ENCODE data around the gene NUP214.

DNA sequence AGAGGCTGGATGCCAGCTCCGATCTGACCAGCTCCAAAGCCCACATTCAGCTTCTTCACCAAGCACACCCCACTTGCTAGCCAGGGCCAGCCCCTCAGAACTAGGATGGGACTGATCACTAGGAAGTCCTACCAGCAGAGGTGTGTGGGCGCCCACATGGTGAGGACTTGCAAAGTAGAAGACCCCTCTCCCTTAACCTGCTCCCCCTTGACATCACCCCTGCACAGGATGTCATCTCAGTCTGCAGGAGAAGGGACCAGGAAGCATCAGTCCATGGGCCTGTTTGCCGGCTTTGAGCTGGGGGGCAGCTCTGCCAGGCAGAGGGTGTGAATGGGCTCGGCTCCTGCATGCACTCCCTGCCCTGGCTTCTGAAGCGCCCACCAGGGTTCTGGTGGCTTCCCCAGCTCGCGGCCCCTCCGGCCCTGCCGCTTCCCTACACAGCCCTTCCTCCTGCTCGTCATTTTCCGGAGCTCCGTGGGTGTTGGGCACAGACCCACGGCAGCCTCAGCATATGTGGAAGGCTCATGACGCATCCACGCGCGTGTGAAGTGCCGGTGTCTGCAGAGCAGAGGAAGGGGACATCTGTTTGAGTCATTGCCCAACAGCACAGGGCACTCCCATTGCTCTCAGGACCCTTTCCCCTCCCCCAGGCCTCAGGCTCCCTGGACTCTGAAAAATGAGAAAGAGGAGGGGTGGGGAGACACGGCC lies 154.6 kb downstream of the NUP214 start:
- TF ChIP-seq ELF4 (IDR thresholded peaks at IDR 0.05) (no peak), CTBP1 (IDR thresholded peaks at IDR 0.05; ENCODE audit: borderline replicate concordance) (no peak), FOXK2 (IDR thresholded peaks at IDR 0.05) (no peak), FOXA1 (IDR thresholded peaks at IDR 0.05) (no peak), SP1 (IDR thresholded peaks at IDR 0.05) (no peak), FOXM1 (IDR thresholded peaks at IDR 0.05; ENCODE audit: borderline replicate concordance) (no peak), BHLHE40 (IDR thresholded peaks at IDR 0.05; ENCODE audit: borderline replicate concordance) (no peak), ARNT (IDR thresholded peaks at IDR 0.05) (no peak), NFRKB (IDR thresholded peaks at IDR 0.05) (no peak), ZNF384 (IDR thresholded peaks at IDR 0.05) (no peak), HDGF (IDR thresholded peaks at IDR 0.05; ENCODE audit: borderline replicate concordance) (no peak), TARDBP (IDR thresholded peaks at IDR 0.05) (no peak), LEF1 (IDR thresholded peaks at IDR 0.05; ENCODE audit: borderline replicate concordance) (no peak)
- TF ChIP-seq, protein P1, sequence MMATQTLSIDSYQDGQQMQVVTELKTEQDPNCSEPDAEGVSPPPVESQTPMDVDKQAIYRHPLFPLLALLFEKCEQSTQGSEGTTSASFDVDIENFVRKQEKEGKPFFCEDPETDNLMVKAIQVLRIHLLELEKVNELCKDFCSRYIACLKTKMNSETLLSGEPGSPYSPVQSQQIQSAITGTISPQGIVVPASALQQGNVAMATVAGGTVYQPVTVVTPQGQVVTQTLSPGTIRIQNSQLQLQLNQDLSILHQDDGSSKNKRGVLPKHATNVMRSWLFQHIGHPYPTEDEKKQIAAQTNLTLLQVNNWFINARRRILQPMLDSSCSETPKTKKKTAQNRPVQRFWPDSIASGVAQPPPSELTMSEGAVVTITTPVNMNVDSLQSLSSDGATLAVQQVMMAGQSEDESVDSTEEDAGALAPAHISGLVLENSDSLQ (IDR thresholded peaks at IDR 0.05), result no peak
